OCI-LY7 (cell line): Measurements from ENCODE around the gene GRIA1.

Source experiments
- EZH2phosphoT487 ChIP-seq: fragments of 200-600 bp; sonication (generic); IDR thresholded peaks from 2 replicates; pipeline ENCODE4 v1.6.1; 2018; ENCODE audit warnings: low read depth, borderline replicate concordance, mild to moderate bottlenecking, mixed run types, antibody characterized with exemption, low read length, moderate library complexity, mixed read lengths
- TF ChIP-seq, protein P1 (sequence below): fragments of 200-600 bp; sonication (generic); conservative IDR thresholded peaks from 2 replicates; pipeline ENCODE4 v1.5.1; 2014; ENCODE audit warnings: mild to moderate bottlenecking, antibody characterized with exemption, low read length, moderate library complexity, mixed read lengths

DNA sequence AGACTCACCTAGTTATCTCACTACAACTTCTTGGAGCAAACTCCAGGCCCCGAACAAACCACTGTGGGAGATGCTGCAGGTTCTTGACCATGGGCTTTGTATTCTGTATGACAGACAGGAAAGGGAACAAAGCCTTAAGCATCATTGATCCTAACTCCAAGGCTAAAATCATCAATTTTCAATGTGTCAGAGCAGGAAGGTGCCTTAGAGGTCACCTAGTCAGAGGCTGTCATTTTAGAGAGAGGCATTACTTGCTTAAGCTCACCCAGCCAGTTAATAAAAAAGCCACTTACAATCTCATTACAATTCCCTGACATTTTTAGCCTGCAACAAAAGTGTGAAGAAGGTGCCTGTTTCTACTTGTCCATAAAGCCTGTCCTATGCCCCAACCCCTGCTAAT lies 275.5 kb downstream of the GRIA1 start:
- TF ChIP-seq, protein P1, sequence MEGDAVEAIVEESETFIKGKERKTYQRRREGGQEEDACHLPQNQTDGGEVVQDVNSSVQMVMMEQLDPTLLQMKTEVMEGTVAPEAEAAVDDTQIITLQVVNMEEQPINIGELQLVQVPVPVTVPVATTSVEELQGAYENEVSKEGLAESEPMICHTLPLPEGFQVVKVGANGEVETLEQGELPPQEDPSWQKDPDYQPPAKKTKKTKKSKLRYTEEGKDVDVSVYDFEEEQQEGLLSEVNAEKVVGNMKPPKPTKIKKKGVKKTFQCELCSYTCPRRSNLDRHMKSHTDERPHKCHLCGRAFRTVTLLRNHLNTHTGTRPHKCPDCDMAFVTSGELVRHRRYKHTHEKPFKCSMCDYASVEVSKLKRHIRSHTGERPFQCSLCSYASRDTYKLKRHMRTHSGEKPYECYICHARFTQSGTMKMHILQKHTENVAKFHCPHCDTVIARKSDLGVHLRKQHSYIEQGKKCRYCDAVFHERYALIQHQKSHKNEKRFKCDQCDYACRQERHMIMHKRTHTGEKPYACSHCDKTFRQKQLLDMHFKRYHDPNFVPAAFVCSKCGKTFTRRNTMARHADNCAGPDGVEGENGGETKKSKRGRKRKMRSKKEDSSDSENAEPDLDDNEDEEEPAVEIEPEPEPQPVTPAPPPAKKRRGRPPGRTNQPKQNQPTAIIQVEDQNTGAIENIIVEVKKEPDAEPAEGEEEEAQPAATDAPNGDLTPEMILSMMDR, result no peak
- TF ChIP-seq EZH2phosphoT487, result no peak
